ENCODE results near the gene LRRC23. TPM values are rescaled to one million over a fixed set of nuclear protein-coding genes. Genes with fewer than 3 reads are reported as not detected.
A peak's percentile ranks its signal among the peaks of the same experiment; 100 is the strongest.

LRRC23 gene
- total and polyA plus RNA-seq, 2 of the 13 experiments (the other 11 are each of a cell fraction or from before 2014, with no cell fraction given), result 6.0 to 7.8 TPM

DNA sequence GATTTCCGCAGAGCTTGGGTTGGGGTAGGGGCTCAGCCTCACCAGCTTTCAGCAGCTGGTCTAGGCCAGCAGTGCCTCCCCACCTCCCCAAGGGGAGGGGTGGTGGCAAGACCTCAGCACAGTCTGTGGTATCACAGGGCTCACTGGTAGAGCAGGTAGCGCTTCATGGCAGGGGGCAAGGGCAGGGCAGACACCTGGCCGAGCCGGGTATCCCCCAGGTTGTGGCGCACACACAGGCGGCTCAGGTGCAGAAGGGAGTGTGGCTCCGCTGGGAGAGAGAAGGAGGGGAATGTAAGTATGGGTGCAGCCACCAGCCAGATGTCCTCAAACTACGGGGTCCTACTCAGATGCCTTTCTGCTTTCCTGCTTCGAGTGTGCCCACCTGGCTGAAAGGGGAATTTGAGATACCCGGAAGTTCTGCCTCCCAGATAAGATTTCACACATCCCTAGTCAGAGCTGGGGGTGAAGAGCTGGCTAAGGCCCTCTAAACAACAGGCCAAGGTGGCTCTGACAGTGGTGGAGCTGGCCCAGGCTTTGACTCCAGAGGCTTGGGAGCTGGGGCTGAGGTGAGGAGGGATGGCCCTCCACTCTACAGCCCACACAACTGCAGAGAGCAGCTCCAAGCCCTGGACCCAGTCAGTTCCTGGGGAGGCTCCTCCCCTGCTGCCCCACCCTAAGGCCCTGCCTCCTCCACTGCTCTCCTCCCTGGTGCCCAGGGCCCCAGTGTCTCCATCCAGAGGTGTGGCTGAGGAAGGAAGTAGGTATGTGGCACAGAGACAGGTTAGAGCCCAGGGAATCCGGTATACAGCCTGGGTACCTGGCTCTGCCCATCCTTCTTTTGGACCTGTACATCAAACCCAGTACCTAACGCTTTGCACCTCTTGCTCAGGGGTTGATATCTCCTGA lies 33.3 kb upstream of the LRRC23 start (continued):
- TF ChIP-seq, protein P1, sequence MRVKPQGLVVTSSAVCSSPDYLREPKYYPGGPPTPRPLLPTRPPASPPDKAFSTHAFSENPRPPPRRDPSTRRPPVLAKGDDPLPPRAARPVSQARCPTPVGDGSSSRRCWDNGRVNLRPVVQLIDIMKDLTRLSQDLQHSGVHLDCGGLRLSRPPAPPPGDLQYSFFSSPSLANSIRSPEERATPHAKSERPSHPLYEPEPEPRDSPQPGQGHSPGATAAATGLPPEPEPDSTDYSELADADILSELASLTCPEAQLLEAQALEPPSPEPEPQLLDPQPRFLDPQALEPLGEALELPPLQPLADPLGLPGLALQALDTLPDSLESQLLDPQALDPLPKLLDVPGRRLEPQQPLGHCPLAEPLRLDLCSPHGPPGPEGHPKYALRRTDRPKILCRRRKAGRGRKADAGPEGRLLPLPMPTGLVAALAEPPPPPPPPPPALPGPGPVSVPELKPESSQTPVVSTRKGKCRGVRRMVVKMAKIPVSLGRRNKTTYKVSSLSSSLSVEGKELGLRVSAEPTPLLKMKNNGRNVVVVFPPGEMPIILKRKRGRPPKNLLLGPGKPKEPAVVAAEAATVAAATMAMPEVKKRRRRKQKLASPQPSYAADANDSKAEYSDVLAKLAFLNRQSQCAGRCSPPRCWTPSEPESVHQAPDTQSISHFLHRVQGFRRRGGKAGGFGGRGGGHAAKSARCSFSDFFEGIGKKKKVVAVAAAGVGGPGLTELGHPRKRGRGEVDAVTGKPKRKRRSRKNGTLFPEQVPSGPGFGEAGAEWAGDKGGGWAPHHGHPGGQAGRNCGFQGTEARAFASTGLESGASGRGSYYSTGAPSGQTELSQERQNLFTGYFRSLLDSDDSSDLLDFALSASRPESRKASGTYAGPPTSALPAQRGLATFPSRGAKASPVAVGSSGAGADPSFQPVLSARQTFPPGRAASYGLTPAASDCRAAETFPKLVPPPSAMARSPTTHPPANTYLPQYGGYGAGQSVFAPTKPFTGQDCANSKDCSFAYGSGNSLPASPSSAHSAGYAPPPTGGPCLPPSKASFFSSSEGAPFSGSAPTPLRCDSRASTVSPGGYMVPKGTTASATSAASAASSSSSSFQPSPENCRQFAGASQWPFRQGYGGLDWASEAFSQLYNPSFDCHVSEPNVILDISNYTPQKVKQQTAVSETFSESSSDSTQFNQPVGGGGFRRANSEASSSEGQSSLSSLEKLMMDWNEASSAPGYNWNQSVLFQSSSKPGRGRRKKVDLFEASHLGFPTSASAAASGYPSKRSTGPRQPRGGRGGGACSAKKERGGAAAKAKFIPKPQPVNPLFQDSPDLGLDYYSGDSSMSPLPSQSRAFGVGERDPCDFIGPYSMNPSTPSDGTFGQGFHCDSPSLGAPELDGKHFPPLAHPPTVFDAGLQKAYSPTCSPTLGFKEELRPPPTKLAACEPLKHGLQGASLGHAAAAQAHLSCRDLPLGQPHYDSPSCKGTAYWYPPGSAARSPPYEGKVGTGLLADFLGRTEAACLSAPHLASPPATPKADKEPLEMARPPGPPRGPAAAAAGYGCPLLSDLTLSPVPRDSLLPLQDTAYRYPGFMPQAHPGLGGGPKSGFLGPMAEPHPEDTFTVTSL (CRISPR knock-in tag; IDR thresholded peaks at IDR 0.05; ENCODE audit: borderline replicate concordance), result no peak
- TF ChIP-seq KAT2B (IDR thresholded peaks at IDR 0.05; ENCODE audit: borderline replicate concordance, low read depth, low read length) (no peak), ZNF263 (CRISPR knock-in tag; IDR thresholded peaks at IDR 0.05) (peak; percentile 58; the same call in 1 of the 2 replicates), TCF12 (IDR thresholded peaks at IDR 0.05) (no peak), TCF12 (CRISPR knock-in tag; IDR thresholded peaks at IDR 0.05) (0 out of 2 replicates have a peak, but pooled peaks have one; percentile 11), AGO1 (IDR thresholded peaks at IDR 0.05; ENCODE audit: low read depth, low read length, poor library complexity, severe bottlenecking) (peak; percentile 93), FOSL2 (CRISPR knock-in tag; IDR thresholded peaks at IDR 0.05) (peak; percentile 3; the same call in 1 of the 2 replicates), ZNF441 (CRISPR knock-in tag; IDR thresholded peaks at IDR 0.05; ENCODE audit: borderline replicate concordance) (no peak)
- TF ChIP-seq, protein P2, sequence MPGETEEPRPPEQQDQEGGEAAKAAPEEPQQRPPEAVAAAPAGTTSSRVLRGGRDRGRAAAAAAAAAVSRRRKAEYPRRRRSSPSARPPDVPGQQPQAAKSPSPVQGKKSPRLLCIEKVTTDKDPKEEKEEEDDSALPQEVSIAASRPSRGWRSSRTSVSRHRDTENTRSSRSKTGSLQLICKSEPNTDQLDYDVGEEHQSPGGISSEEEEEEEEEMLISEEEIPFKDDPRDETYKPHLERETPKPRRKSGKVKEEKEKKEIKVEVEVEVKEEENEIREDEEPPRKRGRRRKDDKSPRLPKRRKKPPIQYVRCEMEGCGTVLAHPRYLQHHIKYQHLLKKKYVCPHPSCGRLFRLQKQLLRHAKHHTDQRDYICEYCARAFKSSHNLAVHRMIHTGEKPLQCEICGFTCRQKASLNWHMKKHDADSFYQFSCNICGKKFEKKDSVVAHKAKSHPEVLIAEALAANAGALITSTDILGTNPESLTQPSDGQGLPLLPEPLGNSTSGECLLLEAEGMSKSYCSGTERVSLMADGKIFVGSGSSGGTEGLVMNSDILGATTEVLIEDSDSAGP (CRISPR knock-in tag; IDR thresholded peaks at IDR 0.05; ENCODE audit: borderline replicate concordance), result peak; percentile 40; the same call in 1 of the 2 replicates
- TF ChIP-seq, protein P3, sequence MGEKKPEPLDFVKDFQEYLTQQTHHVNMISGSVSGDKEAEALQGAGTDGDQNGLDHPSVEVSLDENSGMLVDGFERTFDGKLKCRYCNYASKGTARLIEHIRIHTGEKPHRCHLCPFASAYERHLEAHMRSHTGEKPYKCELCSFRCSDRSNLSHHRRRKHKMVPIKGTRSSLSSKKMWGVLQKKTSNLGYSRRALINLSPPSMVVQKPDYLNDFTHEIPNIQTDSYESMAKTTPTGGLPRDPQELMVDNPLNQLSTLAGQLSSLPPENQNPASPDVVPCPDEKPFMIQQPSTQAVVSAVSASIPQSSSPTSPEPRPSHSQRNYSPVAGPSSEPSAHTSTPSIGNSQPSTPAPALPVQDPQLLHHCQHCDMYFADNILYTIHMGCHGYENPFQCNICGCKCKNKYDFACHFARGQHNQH (CRISPR knock-in tag; IDR thresholded peaks at IDR 0.05), result peak; percentile 21; the same call in 1 of the 2 replicates
